CD4-positive, alpha-beta T cell treated with Interleukin-2 at 100 ng/mL for 4 hours (primary cell): ENCODE measurements around the gene GASK1B.

Experiments used
- DNase-seq: peaks from one replicate; pipeline ENCODE4 v3.0.0-alpha.2; 2020; ENCODE audit warnings: low spot score

The GASK1B gene

GRCh38 chr4:158172261-158173258, at the start of gene GASK1B:
GASK1B (minus strand) TSS chr4:158173025; CDS start chr4:158171375, 1,650 bp downstream.
- no peak for DNase-seq

- no peak for DNase-seq
Measured at GRCh38 chr4:158219623-158220022, 46.8 kb upstream of the GASK1B start.

GRCh38 chr4:158217763-158218162, 44.9 kb upstream of the GASK1B start:
- no peak for DNase-seq

GRCh38 chr4:158214856-158215255, 42.0 kb upstream of the GASK1B start:
- no peak for DNase-seq

GRCh38 chr4:158213466-158213865, 40.6 kb upstream of the GASK1B start:
- no peak for DNase-seq

GRCh38 chr4:158211222-158211621, 38.4 kb upstream of the GASK1B start:
- no peak for DNase-seq

GRCh38 chr4:158209825-158210807, 37.3 kb upstream of the GASK1B start, which contains the start of gene TMEM144:
TMEM144 (plus strand) TSS chr4:158210486; CDS start chr4:158212668, 2,182 bp downstream.
- DNase-seq, result peak; percentile 14

GRCh38 chr4:158208963-158209640, 36.3 kb upstream of the GASK1B start:
- DNase-seq, result no peak

- DNase-seq, result no peak
Measured at GRCh38 chr4:158203929-158204328, 31.1 kb upstream of the GASK1B start.

GRCh38 chr4:158203436-158203835, 30.6 kb upstream of the GASK1B start:
- no peak for DNase-seq

GRCh38 chr4:158202481-158202880, 29.7 kb upstream of the GASK1B start:
- DNase-seq, result no peak

- no peak for DNase-seq
Measured at GRCh38 chr4:158201876-158202275, 29.1 kb upstream of the GASK1B start.

GRCh38 chr4:158201322-158201721, 28.5 kb upstream of the GASK1B start:
- DNase-seq, result no peak

- DNase-seq, result no peak
Measured at GRCh38 chr4:158200214-158200613, 27.4 kb upstream of the GASK1B start.

GRCh38 chr4:158197194-158197776, 24.5 kb upstream of the GASK1B start:
- no peak for DNase-seq

GRCh38 chr4:158195297-158195696, 22.5 kb upstream of the GASK1B start:
- no peak for DNase-seq

GRCh38 chr4:158193171-158193749, 20.4 kb upstream of the GASK1B start:
- peak; percentile 10 for DNase-seq

GRCh38 chr4:158192439-158193158, 19.8 kb upstream of the GASK1B start:
- no peak for DNase-seq

- DNase-seq, result no peak
Measured at GRCh38 chr4:158190718-158191117, 17.9 kb upstream of the GASK1B start.

- no peak for DNase-seq
Measured at GRCh38 chr4:158189422-158189821, 16.6 kb upstream of the GASK1B start.
